SU-DHL-6 (cell line): Measurements from ENCODE around the gene ZNF438.

Source experiments
- EZH2phosphoT487 ChIP-seq: fragments of 200-600 bp; sonication (generic), shearing (Covaris generic); conservative IDR thresholded peaks from 2 replicates; pipeline ENCODE4 v1.6.1; 2018; ENCODE audit warnings: mild to moderate bottlenecking, antibody characterized with exemption, low read length, moderate library complexity, mixed read lengths
- TF ChIP-seq, protein P1 (sequence below): fragments of 200-600 bp; sonication (generic); IDR thresholded peaks from one replicate; pipeline ENCODE4 v1.5.1; 2017; ENCODE audit warnings: antibody characterized with exemption, mild to moderate bottlenecking, low read length, moderate library complexity; ENCODE audit not compliant: insufficient read depth, poor library complexity, severe bottlenecking

DNA sequence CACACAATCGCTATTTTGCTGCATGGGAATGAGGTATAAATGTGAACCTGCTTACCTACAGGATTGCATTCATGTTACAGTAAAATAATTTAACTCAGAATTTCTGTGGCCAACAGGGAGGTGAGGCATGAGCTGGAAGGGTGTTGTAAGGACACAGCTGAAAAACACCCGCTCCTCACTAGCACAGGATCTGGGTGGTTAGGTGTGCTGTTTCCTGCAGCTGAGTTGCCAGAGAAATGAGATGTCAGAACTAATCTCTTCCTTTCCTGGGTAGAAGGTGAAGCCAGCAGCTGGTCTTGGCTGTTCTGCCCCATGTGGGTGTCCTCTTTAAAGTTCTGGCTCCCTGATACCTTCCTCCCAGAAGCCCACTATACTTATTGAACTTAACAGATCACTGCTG is 39.0 kb upstream of the ZNF438 start:
- TF ChIP-seq, protein P1, sequence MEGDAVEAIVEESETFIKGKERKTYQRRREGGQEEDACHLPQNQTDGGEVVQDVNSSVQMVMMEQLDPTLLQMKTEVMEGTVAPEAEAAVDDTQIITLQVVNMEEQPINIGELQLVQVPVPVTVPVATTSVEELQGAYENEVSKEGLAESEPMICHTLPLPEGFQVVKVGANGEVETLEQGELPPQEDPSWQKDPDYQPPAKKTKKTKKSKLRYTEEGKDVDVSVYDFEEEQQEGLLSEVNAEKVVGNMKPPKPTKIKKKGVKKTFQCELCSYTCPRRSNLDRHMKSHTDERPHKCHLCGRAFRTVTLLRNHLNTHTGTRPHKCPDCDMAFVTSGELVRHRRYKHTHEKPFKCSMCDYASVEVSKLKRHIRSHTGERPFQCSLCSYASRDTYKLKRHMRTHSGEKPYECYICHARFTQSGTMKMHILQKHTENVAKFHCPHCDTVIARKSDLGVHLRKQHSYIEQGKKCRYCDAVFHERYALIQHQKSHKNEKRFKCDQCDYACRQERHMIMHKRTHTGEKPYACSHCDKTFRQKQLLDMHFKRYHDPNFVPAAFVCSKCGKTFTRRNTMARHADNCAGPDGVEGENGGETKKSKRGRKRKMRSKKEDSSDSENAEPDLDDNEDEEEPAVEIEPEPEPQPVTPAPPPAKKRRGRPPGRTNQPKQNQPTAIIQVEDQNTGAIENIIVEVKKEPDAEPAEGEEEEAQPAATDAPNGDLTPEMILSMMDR, result no peak
- no peak for TF ChIP-seq EZH2phosphoT487
